Hepatocyte (in vitro differentiated cells): ENCODE measurements around the gene ARHGDIB. TPM values are rescaled to one million over a fixed set of nuclear protein-coding genes. Genes with fewer than 3 reads are reported as not detected.

ENCODE experiments used
- DNase-seq: peaks from one replicate; pipeline ENCODE4 v3.0.0-alpha.2; 2016; ENCODE audit warnings: low spot score
- H2AFZ ChIP-seq: fragments of 200-600 bp; sonication (generic); 2 replicates; pipeline ENCODE4 v1.6.0; 2016; ENCODE audit warnings: antibody characterized with exemption, mild to moderate bottlenecking
- H3K27ac ChIP-seq: fragments of 200-600 bp; sonication (generic); 2 replicates; pipeline ENCODE4 v1.5.1; 2016; ENCODE audit warnings: mild to moderate bottlenecking
- H3K27me3 ChIP-seq: fragments of 200-600 bp; sonication (generic); 2 replicates; pipeline ENCODE4 v1.6.1; 2016
- H3K36me3 ChIP-seq: fragments of 200-600 bp; sonication (generic); replicated peaks from 2 replicates; pipeline ENCODE4 v1.5.1; 2016; ENCODE audit warnings: low read depth; ENCODE audit not compliant: insufficient read depth
- H3K4me1 ChIP-seq: fragments of 200-600 bp; sonication (generic); 2 replicates; pipeline ENCODE4 v1.5.1; 2016; ENCODE audit warnings: mild to moderate bottlenecking, moderate library complexity; ENCODE audit not compliant: insufficient read depth
- H3K4me2 ChIP-seq: fragments of 200-600 bp; sonication (generic); 2 replicates; pipeline ENCODE4 v1.6.0; 2016
- H3K4me3 ChIP-seq: fragments of 200-600 bp; sonication (generic); 2 replicates; pipeline ENCODE4 v1.5.1; 2016; ENCODE audit warnings: mild to moderate bottlenecking
- H3K79me2 ChIP-seq: fragments of 200-600 bp; sonication (generic); 2 replicates; pipeline ENCODE4 v1.6.0; 2017; ENCODE audit warnings: mild to moderate bottlenecking
- H3K9me2 ChIP-seq: fragments of 200-600 bp; sonication (generic); replicated peaks from 2 replicates; pipeline ENCODE4 v1.6.0; 2017; ENCODE audit warnings: mild to moderate bottlenecking; ENCODE audit not compliant: insufficient read depth
- H3K9me3 ChIP-seq: fragments of 200-600 bp; sonication (generic); 2 replicates; pipeline ENCODE4 v1.5.1; 2016; ENCODE audit warnings: low read depth, mild to moderate bottlenecking
- H4K20me1 ChIP-seq: fragments of 200-600 bp; sonication (generic); 2 replicates; pipeline ENCODE4 v1.6.0; 2016; ENCODE audit warnings: mild to moderate bottlenecking; ENCODE audit not compliant: insufficient read depth, poor library complexity, severe bottlenecking
- EZH2 ChIP-seq: fragments of 200-600 bp; sonication (generic); IDR thresholded peaks from 2 replicates; pipeline ENCODE4 v1.6.1; 2016; ENCODE audit warnings: antibody characterized with exemption, mild to moderate bottlenecking, borderline replicate concordance
- EZH2phosphoT487 ChIP-seq: fragments of 200-600 bp; sonication (generic); IDR thresholded peaks from one replicate; pipeline ENCODE4 v1.6.1; 2018; ENCODE audit warnings: antibody characterized with exemption, mild to moderate bottlenecking, low read depth, moderate library complexity; ENCODE audit not compliant: unreplicated experiment, severe bottlenecking
- WGBS: methylation state at CpG from one replicate; pipeline ENCODE4 v1.1.6; 2016; ENCODE audit warnings: low lambda C conversion rate; ENCODE audit errors: missing lambda C conversion rate; 5-methylcytosine and 5-hydroxymethylcytosine counted together
- polyA plus RNA-seq: library from polyadenylated mRNA; unstranded; fragments of >200 nt; fragmentation: Nextera tagmentation; extraction: Ambion mirVana; gene quantifications from 2 replicates; pipeline ENCODE4 v1.2.1, GENCODE V29; 2016
- total RNA-seq: library from RNA; depleted of rRNA; stranded (reverse); fragments of >200 nt; gene quantifications from 2 replicates; pipeline ENCODE4 v1.2.3, GENCODE V29; 2014
- TF ChIP-seq, protein P1 (sequence below): fragments of 200-600 bp; sonication (generic); IDR thresholded peaks from 2 replicates; pipeline ENCODE4 v1.5.1; 2016; ENCODE audit warnings: antibody characterized with exemption, mild to moderate bottlenecking; ENCODE audit not compliant: poor library complexity

The ARHGDIB gene
- total and polyA plus RNA-seq, 2 experiments from 2014 or later = 13.3 to 14.2 TPM

DNA sequence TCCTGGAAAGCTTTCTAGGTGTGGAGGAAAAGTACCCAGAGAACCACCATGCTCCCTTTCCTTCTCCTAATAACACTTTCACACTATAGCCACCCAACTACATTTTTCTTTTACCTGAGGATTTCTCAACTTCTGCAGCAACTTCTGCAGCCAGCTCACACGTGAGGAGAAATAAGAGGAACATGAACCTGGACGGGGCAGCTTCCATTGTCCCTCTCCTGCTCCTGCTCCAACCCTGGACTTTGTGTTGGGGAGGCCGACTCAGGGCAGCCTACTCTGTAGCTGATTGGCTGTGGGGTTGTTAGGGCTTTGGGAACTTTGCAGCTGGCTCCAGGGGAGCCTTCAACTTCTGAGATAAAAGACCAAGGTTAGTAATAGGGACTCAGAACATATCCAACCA is 23.1 kb downstream of the ARHGDIB start, which contains the start of gene ERP27:
TSS of gene ERP27 (minus strand) at position 237 of the 400 bp plus-strand sequence. CDS start at position 208, 29 bp downstream.
- no peaks in the 10 kb centered on the region for H3K36me3 ChIP-seq
- no peak for TF ChIP-seq EZH2phosphoT487
- TF ChIP-seq, protein P1, sequence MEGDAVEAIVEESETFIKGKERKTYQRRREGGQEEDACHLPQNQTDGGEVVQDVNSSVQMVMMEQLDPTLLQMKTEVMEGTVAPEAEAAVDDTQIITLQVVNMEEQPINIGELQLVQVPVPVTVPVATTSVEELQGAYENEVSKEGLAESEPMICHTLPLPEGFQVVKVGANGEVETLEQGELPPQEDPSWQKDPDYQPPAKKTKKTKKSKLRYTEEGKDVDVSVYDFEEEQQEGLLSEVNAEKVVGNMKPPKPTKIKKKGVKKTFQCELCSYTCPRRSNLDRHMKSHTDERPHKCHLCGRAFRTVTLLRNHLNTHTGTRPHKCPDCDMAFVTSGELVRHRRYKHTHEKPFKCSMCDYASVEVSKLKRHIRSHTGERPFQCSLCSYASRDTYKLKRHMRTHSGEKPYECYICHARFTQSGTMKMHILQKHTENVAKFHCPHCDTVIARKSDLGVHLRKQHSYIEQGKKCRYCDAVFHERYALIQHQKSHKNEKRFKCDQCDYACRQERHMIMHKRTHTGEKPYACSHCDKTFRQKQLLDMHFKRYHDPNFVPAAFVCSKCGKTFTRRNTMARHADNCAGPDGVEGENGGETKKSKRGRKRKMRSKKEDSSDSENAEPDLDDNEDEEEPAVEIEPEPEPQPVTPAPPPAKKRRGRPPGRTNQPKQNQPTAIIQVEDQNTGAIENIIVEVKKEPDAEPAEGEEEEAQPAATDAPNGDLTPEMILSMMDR = no peak
- TF ChIP-seq EZH2 = no peak
- WGBS = 77% methylated on average over 3 of the region's 3 CpGs
- DNase-seq = peak; percentile 34
- H3K79me2 ChIP-seq = no peaks in the 10 kb centered on the region
- H2AFZ ChIP-seq = no peak within 1 kb of the TSS
- H3K4me3 ChIP-seq = no peak within 1 kb of the TSS
- peaks cover 14% of the 10 kb centered on the region for H3K4me1 ChIP-seq
- H3K27me3 ChIP-seq = no peaks in the 10 kb centered on the region
- peak within 1 kb of the TSS; percentile 40 for H3K4me2 ChIP-seq
- H3K9me2 ChIP-seq = no peaks in the 10 kb centered on the region
- H4K20me1 ChIP-seq = no peaks in the 10 kb centered on the region
- no peaks in the 10 kb centered on the region for H3K9me3 ChIP-seq
- no peak within 1 kb of the TSS for H3K27ac ChIP-seq

DNA sequence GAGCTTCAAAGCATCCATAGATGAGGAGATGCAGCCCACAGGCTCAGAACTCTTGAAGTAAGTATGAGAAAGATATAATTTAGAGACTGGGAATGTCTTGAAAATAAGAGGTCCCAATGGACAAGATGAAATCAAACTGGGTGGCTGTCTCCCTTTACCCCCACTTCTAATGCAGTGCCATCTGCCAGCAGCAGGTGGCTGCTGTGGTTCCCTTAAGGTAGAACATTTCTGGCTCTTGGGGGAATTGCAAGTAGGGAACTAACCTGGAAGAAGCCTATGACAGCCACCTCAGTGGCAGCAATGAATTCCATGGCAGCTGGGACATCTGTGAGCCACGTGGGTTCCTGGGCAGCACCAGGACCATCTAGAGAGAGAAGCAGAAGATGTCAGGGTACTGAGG is 23.7 kb downstream of the ARHGDIB start:
- DNase-seq = no peak
- H3K9me2 ChIP-seq = no peaks in the 10 kb centered on the region
- H2AFZ ChIP-seq = no peak overlapping the region
- H3K27me3 ChIP-seq = no peaks in the 10 kb centered on the region
- H3K4me3 ChIP-seq = no peak overlapping the region
- peaks cover 14% of the 10 kb centered on the region for H3K4me1 ChIP-seq
- WGBS = 80% methylated on average over 1 of the region's 1 CpG
- H3K4me2 ChIP-seq = peak overlapping the region; percentile 40
- no peaks in the 10 kb centered on the region for H4K20me1 ChIP-seq
- no peaks in the 10 kb centered on the region for H3K79me2 ChIP-seq
- H3K36me3 ChIP-seq = no peaks in the 10 kb centered on the region
- H3K27ac ChIP-seq = no peak overlapping the region
- no peaks in the 10 kb centered on the region for H3K9me3 ChIP-seq
- TF ChIP-seq, protein P1 = no peak
- TF ChIP-seq EZH2 (no peak), EZH2phosphoT487 (no peak)

DNA sequence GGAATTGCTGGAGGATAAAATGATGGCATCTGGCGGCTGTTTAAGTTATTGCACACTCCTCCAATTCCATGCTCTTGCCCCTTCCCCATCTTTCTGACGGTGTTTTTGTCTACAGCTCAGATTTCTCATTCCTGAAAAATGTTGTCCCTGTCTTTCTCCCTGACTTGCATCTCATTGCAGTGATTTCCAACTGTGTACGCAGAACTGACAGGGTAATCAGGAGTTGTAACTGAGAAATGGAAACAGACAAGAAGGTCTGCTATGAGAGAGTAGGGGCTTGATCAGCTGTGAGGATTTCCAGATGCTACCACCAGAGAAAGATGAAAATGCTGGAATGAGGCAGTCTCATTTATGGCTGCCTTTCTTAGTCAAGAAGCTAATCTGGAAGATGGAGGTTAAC is 24.4 kb downstream of the ARHGDIB start:
- Histone ChIP-seq H3K27ac (peak overlapping the region; percentile 29), H2AFZ (no peak overlapping the region), H3K9me3 (no peaks in the 10 kb centered on the region), H3K4me3 (no peak overlapping the region), H3K27me3 (no peaks in the 10 kb centered on the region), H3K36me3 (no peaks in the 10 kb centered on the region), H3K4me1 (peaks cover 14% of the 10 kb centered on the region), H3K9me2 (no peaks in the 10 kb centered on the region), H3K79me2 (no peaks in the 10 kb centered on the region), H4K20me1 (no peaks in the 10 kb centered on the region), H3K4me2 (no peak overlapping the region)
- DNase-seq = no peak
- WGBS = 65% methylated on average over 3 of the region's 3 CpGs
- TF ChIP-seq EZH2phosphoT487 (no peak), EZH2 (no peak)
- TF ChIP-seq, protein P1 = no peak

DNA sequence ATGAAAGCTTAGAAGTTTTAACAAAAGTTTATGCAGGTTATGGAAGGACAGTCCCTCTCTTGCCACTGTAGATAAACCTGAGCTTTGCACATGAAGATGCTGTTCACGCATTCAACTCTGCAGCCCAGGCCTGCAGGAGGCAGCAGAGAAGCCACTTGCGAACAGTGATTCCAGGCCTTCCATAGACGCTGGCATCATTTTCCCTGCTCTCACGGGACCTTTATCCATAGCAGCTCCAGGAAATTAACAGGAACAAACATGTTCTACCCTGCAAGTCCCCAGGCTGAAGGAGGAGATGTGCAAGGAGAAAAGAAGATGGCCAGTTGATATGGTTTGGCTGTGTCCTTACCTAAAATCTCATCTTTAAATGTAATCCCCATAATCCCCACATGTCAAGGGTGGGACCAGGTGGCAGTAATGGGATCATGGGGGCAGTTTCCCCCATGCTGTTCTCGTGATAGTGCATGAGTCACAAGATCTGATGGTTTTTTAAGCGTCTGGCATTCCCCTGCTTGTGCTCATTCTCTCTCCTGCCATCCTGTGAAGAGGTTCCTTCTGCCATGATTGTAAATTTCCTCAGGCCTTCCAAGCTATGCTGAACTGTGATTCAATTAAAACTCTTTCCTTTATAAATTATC is 25.1 kb downstream of the ARHGDIB start:
- Histone ChIP-seq H3K9me2 (no peaks in the 10 kb centered on the region), H2AFZ (no peak overlapping the region), H3K27me3 (no peaks in the 10 kb centered on the region), H3K27ac (peak overlapping the region; percentile 78), H3K36me3 (no peaks in the 10 kb centered on the region), H3K79me2 (no peaks in the 10 kb centered on the region), H3K4me3 (no peak overlapping the region), H3K4me1 (peaks cover 20% of the 10 kb centered on the region), H4K20me1 (no peaks in the 10 kb centered on the region), H3K4me2 (no peak overlapping the region), H3K9me3 (no peaks in the 10 kb centered on the region)
- 78% methylated on average over 6 of the region's 6 CpGs for WGBS
- TF ChIP-seq EZH2phosphoT487 = no peak
- TF ChIP-seq, protein P1 = peak; percentile 20
- DNase-seq = no peak
